Testis (tissue), 2 donors: ENCODE measurements around the gene UBE2M.

Experiments used
- CTCF ChIP-seq, 3 experiments: fragments of 450-650 bp in 2 of 3; fragments of 200-600 bp in 1 of 3; sonication (generic) in 1 of 3; IDR thresholded peaks; one replicate each; pipeline ENCODE4 v1.5.1; 2016 to 2019; ENCODE audit warnings: antibody characterized with exemption in 3 of 3, mild to moderate bottlenecking in 2 of 3, moderate library complexity in 1 of 3
- POLR2A ChIP-seq: fragments of 450-650 bp; IDR thresholded peaks from one replicate; pipeline ENCODE4 v1.6.1; 2017; ENCODE audit warnings: antibody characterized with exemption, mild to moderate bottlenecking, moderate library complexity

- TF ChIP-seq CTCF (IDR thresholded peaks at IDR 0.05) (no peak), POLR2A (no peak)
Measured at GRCh38 chr19:58515259-58515658, 43.2 kb downstream of the UBE2M start.
